ENCODE measurements around the gene CLTC. TPM values are rescaled to one million over a fixed set of nuclear protein-coding genes. Genes with fewer than 3 reads are reported as not detected.

The CLTC gene
- total and polyA plus RNA-seq, 10 of the 15 experiments (the other 5 are each of a cell fraction or from before 2014, with no cell fraction given), result 77.5 to 188 (median 129) TPM

DNA sequence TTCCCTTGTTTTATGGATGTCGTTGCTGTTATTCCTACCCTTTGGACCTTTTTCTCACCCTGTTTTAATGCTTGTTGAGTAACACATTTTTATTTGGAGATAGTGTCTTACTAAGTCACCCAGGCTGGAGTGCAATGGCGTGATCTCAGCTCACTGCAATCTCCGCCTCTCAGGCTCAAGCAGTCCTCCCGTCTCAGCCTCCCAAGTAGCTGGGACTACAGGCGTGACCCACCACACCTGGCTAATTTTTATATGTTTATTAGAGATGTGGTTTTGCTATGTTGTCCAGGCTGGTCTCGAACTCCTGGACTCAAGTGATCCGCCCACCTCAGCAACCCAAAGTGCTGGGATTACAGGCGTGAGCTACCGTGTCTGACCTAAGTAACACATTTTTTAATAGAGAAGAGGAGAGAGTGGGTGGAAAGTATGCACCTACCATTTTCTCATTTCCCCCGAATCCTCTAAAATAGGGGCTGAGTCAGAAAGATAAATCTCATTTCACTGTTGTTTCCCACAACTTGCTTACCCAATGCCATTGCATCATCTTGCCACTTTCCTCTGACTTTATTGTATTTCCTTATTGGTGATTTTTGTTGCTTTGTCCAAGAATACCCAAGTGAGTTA lies 47.3 kb upstream of the CLTC start (continued):
- TF ChIP-seq, protein P1, sequence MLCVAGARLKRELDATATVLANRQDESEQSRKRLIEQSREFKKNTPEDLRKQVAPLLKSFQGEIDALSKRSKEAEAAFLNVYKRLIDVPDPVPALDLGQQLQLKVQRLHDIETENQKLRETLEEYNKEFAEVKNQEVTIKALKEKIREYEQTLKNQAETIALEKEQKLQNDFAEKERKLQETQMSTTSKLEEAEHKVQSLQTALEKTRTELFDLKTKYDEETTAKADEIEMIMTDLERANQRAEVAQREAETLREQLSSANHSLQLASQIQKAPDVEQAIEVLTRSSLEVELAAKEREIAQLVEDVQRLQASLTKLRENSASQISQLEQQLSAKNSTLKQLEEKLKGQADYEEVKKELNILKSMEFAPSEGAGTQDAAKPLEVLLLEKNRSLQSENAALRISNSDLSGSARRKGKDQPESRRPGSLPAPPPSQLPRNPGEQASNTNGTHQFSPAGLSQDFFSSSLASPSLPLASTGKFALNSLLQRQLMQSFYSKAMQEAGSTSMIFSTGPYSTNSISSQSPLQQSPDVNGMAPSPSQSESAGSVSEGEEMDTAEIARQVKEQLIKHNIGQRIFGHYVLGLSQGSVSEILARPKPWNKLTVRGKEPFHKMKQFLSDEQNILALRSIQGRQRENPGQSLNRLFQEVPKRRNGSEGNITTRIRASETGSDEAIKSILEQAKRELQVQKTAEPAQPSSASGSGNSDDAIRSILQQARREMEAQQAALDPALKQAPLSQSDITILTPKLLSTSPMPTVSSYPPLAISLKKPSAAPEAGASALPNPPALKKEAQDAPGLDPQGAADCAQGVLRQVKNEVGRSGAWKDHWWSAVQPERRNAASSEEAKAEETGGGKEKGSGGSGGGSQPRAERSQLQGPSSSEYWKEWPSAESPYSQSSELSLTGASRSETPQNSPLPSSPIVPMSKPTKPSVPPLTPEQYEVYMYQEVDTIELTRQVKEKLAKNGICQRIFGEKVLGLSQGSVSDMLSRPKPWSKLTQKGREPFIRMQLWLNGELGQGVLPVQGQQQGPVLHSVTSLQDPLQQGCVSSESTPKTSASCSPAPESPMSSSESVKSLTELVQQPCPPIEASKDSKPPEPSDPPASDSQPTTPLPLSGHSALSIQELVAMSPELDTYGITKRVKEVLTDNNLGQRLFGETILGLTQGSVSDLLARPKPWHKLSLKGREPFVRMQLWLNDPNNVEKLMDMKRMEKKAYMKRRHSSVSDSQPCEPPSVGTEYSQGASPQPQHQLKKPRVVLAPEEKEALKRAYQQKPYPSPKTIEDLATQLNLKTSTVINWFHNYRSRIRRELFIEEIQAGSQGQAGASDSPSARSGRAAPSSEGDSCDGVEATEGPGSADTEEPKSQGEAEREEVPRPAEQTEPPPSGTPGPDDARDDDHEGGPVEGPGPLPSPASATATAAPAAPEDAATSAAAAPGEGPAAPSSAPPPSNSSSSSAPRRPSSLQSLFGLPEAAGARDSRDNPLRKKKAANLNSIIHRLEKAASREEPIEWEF (IDR thresholded peaks at IDR 0.05; ENCODE audit: insufficient replicate concordance, low read depth, low read length), result no peak
- TF ChIP-seq BCL11A (IDR thresholded peaks at IDR 0.05; ENCODE audit: low read depth, low read length) (peak; percentile 53; the same call in 1 of the 2 replicates), POU2F2 (IDR thresholded peaks at IDR 0.05; ENCODE audit: borderline replicate concordance, low read depth, low read length) (no peak), CHD1 (IDR thresholded peaks at IDR 0.05; ENCODE audit: low read depth, low read length) (no peak), NFYB (IDR thresholded peaks at IDR 0.05; ENCODE audit: insufficient read depth, low read depth, low read length) (no peak), MEF2B (IDR thresholded peaks at IDR 0.05; ENCODE audit: partially characterized antibody, poor library complexity, severe bottlenecking) (no peak), HDAC6 (IDR thresholded peaks at IDR 0.05; ENCODE audit: unreplicated experiment) (no peak), EP300 (IDR thresholded peaks at IDR 0.05; ENCODE audit: borderline replicate concordance in 1 of 2, control insufficient read depth in 1 of 2, low read depth in 2 of 2, low read length in 2 of 2) (no peak), STAT1 (conservative IDR thresholded peaks at IDR 0.05) (no peak), NR2C1 (IDR thresholded peaks at IDR 0.05) (no peak), TBL1XR1 (IDR thresholded peaks at IDR 0.05; ENCODE audit: low read depth, low read length) (no peak), SREBF1 (IDR thresholded peaks at IDR 0.05; ENCODE audit: low read length) (no peak), HCFC1 (IDR thresholded peaks at IDR 0.05; ENCODE audit: low read length) (no peak), SREBF2 (IDR thresholded peaks at IDR 0.05; ENCODE audit: low read length) (no peak), KLF5 (IDR thresholded peaks at IDR 0.05; ENCODE audit: partially characterized antibody) (no peak)
- TF ChIP-seq, protein P2, sequence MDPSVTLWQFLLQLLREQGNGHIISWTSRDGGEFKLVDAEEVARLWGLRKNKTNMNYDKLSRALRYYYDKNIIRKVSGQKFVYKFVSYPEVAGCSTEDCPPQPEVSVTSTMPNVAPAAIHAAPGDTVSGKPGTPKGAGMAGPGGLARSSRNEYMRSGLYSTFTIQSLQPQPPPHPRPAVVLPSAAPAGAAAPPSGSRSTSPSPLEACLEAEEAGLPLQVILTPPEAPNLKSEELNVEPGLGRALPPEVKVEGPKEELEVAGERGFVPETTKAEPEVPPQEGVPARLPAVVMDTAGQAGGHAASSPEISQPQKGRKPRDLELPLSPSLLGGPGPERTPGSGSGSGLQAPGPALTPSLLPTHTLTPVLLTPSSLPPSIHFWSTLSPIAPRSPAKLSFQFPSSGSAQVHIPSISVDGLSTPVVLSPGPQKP (IDR thresholded peaks at IDR 0.05; ENCODE audit: low read depth, low read length), result no peak
- TF ChIP-seq, protein P3, sequence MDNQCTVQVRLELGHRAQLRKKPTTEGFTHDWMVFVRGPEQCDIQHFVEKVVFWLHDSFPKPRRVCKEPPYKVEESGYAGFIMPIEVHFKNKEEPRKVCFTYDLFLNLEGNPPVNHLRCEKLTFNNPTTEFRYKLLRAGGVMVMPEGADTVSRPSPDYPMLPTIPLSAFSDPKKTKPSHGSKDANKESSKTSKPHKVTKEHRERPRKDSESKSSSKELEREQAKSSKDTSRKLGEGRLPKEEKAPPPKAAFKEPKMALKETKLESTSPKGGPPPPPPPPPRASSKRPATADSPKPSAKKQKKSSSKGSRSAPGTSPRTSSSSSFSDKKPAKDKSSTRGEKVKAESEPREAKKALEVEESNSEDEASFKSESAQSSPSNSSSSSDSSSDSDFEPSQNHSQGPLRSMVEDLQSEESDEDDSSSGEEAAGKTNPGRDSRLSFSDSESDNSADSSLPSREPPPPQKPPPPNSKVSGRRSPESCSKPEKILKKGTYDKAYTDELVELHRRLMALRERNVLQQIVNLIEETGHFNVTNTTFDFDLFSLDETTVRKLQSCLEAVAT (IDR thresholded peaks at IDR 0.05), result no peak
- TF ChIP-seq, protein P4, sequence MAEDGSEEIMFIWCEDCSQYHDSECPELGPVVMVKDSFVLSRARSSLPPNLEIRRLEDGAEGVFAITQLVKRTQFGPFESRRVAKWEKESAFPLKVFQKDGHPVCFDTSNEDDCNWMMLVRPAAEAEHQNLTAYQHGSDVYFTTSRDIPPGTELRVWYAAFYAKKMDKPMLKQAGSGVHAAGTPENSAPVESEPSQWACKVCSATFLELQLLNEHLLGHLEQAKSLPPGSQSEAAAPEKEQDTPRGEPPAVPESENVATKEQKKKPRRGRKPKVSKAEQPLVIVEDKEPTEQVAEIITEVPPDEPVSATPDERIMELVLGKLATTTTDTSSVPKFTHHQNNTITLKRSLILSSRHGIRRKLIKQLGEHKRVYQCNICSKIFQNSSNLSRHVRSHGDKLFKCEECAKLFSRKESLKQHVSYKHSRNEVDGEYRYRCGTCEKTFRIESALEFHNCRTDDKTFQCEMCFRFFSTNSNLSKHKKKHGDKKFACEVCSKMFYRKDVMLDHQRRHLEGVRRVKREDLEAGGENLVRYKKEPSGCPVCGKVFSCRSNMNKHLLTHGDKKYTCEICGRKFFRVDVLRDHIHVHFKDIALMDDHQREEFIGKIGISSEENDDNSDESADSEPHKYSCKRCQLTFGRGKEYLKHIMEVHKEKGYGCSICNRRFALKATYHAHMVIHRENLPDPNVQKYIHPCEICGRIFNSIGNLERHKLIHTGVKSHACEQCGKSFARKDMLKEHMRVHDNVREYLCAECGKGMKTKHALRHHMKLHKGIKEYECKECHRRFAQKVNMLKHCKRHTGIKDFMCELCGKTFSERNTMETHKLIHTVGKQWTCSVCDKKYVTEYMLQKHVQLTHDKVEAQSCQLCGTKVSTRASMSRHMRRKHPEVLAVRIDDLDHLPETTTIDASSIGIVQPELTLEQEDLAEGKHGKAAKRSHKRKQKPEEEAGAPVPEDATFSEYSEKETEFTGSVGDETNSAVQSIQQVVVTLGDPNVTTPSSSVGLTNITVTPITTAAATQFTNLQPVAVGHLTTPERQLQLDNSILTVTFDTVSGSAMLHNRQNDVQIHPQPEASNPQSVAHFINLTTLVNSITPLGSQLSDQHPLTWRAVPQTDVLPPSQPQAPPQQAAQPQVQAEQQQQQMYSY (CRISPR knock-in tag; IDR thresholded peaks at IDR 0.05), result no peak
